CD4-positive, alpha-beta T cell treated with Interleukin-4 for 4 hours (primary cell): ENCODE results near the gene MAPKBP1.

ENCODE experiments used
- DNase-seq: peaks from one replicate; pipeline ENCODE4 v3.0.0-alpha.2; 2020

Gene MAPKBP1

GRCh38 chr15:41825572-41826535 lies 51.6 kb downstream of the MAPKBP1 start:
- no peak for DNase-seq

GRCh38 chr15:41827290-41827879 lies 53.1 kb downstream of the MAPKBP1 start:
- DNase-seq = no peak

GRCh38 chr15:41827880-41828806 lies 53.9 kb downstream of the MAPKBP1 start, which contains the start of gene JMJD7:
JMJD7 (plus strand) TSS chr15:41828092; CDS start chr15:41828125, 33 bp downstream.
- peak; percentile 85 for DNase-seq

- no peak for DNase-seq
Measured at GRCh38 chr15:41828807-41829141, 54.5 kb downstream of the MAPKBP1 start.

GRCh38 chr15:41829959-41830646 lies 55.8 kb downstream of the MAPKBP1 start:
- no peak for DNase-seq

DNA sequence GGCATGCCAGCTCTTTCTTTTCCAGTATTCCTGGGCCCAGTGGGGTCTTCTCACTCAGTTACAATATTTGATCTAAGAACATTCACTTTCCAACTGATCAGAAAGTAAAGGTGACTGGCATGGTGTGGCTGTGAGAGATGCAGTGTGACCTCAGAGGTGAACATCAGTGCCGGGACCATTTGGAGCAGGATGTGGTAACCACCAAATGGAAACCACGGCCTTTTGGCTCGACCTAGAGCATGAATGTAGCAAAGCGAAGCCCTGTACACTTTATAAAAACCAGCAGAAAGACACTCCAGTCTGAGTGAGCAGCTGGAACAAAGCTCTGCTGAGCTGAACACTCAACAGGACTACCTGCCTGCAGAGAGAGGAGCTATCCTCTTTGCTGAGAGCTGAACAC lies 57.0 kb downstream of the MAPKBP1 start:
- DNase-seq = peak; percentile 50

DNA sequence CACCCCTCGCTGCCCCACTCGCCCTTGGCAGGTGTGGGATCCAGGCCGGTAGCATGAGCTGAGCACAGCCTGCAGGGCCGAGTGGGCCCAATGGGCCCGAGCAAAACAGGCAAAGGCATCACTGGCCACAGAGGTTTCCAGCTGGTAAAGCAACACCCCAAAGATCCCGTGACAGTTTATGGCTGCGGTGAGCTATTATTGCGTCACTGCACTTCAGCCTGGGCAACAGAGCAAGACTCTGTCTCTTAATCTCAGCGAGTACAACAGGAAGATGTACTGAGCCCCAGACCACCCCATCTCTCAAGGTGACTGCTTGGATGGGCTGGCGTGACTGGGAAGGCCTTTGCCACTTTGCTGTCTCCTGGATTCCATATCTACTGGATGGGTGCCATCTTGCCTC lies 57.9 kb downstream of the MAPKBP1 start:
- DNase-seq = no peak

DNA sequence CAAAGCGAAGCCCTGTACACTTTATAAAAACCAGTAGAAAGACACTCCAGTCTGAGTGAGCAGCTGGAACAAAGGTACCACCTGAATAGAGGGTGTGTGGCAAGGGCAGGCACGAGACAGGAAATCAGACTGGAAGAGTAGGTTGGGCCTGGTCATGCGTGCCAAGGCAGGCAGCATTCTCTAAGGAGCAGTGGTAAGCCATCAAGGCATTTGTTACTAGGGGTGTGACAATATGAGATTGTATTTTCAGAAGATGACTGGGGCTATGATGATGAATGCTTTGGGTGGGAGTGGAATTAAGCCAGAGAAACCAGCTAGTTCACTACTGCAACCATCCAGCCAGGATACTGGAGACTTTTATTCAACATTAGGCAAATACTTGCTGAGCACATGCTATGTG lies 58.6 kb downstream of the MAPKBP1 start:
- DNase-seq = no peak

- no peak for DNase-seq
Measured at GRCh38 chr15:41834096-41834495, 59.8 kb downstream of the MAPKBP1 start.

DNA sequence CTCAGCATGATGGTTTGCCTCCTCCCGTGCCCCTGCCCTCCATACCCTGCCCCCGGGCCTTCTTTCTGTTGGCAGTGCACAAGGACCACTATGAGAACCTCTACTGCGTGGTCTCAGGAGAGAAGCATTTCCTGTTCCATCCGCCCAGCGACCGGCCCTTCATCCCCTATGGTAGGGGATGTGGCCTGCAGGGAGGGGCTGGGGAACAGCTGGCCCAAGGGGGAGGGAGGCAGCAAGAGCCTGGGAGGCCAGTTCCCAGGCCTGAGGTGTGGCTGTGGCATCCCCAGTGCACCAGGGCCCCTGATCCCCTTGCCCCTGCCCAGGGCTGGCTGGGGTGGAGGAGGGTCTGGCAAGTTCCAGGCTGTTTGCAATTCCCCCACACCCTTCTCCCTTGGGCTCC lies 61.8 kb downstream of the MAPKBP1 start:
- no peak for DNase-seq

GRCh38 chr15:41836713-41837454 lies 62.6 kb downstream of the MAPKBP1 start:
- no peak for DNase-seq

DNA sequence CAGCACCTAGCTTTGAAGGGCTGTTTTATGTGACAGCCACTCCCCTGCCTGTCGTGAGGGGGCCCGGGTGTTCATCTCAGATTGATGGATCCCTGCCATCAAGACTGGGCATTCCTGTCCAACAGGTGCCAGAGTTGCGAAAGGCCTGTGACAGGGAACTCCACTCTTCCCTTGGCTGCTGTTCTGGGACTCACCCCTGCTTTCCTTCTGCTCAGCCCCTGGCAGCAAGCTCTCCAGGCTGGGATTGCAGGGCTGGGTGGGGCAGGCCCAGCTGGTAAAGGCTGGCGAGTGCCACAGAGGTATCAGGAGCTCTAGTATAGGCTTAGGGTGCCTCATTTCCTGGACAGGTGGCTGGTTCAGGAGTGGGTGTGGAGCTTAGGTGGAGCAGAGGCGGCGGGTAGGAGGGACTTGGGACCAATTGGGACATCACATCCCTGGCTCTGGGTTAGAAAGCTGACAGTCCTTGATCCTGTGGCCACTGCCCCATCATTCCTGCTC lies 64.2 kb downstream of the MAPKBP1 start, which contains the start of gene PLA2G4B:
PLA2G4B (plus strand) TSS at position 448 of the 498 bp plus-strand sequence. CDS start 67 bp downstream, outside the sequence.
- DNase-seq = no peak

DNA sequence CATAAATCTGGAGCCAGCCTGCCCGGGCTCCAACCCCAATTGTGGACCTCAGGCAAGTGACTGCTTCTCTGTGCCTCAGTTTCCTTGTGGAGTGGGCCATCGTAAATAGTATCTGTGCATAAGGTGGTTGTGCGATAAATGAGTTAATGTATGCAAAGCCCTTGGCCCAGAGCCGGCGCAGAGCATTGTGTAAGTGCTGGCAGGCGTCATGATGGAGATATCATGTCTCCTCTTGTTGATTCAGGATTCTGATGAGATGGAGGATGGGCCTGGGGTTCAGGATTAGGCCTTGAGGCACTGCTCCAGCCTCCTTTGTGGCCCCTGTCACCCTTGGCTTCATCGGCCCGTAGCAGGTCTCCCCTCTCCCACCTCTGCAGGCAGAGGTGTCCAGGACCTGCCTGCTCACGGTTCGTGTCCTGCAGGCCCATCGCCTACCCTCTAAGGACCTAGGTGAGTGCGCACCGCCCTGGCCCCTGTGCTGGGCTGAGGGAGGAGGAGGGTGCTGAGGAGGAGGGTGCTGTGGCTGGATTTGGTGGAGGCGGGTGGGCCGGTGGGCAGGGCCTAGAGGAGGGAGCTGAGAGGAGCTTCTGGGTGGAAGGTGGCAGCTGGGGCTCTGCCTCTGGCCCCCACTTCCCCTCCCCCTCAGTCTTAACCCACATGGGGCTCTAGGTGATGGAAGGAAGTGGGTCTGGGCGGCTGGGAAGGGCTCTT lies 65.7 kb downstream of the MAPKBP1 start:
- DNase-seq = no peak

DNA sequence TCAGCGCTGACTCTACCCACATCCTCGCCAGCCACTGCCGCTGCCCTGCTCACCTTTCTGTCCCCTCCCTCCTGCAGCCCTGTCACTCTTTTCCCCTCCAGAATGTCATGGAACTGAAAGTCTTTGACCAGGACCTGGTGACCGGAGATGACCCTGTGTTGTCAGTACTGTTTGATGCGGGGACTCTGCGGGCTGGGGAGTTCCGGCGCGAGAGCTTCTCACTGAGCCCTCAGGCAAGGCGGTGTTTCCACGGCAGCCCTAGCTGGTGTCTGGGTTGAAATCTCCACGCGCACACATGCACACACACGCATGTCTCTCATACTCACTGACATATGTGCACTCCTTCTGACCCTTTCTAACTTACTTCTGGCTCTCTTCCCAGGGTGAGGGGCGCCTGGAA lies 66.4 kb downstream of the MAPKBP1 start:
- no peak for DNase-seq

DNA sequence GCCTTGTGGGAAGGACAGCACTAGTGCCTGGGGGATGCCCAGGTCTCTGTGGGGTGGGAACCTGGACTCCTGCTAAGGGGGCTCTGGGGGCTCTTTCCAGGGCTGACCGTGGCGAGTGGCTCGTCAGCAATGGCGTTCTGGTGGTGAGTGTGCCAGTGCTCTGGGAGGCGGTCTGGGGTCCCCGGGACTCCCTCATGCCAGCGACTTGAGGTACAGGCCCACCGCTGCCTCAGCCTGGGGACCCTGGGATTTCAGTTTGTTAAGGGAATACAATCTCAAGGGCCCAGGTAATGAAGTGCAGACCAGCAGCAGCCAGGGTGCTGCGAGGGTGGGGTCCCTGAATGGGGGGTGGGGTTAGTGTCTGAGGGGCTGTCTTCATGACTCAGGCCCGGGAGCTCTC lies 66.8 kb downstream of the MAPKBP1 start:
- DNase-seq = no peak

DNA sequence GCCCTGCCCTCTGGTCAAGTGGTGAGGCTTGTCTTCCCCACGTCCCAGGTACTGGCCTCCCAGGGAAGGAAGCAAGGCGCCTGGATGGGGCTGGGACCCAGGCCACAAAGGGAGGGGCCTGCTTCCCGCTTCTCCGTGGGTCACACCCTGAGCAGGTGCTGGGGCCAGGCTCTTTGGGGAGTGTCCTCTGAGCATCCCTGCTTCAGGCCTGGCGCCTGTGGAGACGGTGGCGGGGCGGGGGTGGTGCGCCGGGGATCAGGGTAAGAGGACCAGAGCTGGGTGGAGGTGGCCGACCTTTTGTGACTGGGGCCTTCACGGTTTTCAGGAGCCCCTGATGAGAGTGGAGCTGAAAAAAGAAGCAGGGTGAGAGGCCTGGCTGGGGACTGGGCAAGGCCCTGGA lies 67.9 kb downstream of the MAPKBP1 start:
- DNase-seq = no peak

DNA sequence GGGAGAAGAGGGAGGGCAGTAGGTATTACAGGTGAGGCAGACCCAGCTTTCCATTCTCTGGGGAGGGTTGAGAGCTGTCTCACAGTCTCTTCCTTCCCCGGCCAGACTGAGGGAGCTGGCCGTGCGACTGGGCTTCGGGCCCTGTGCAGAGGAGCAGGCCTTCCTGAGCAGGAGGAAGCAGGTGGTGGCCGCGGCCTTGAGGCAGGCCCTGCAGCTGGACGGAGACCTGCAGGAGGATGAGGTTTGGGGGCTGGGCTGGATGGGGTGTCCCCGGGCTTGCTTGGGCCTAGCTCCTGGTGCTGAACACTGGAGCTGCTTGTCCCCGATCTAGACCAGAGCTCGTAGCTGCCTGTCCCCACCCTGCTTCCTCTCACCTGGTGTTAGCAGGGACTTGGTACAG lies 69.3 kb downstream of the MAPKBP1 start:
- no peak for DNase-seq

GRCh38 chr15:41844814-41845213 lies 70.5 kb downstream of the MAPKBP1 start:
- no peak for DNase-seq

- DNase-seq = no peak
Measured at GRCh38 chr15:41847206-41847605, 72.9 kb downstream of the MAPKBP1 start.

- no peak for DNase-seq
Measured at GRCh38 chr15:41847981-41848380, 73.7 kb downstream of the MAPKBP1 start.

DNA sequence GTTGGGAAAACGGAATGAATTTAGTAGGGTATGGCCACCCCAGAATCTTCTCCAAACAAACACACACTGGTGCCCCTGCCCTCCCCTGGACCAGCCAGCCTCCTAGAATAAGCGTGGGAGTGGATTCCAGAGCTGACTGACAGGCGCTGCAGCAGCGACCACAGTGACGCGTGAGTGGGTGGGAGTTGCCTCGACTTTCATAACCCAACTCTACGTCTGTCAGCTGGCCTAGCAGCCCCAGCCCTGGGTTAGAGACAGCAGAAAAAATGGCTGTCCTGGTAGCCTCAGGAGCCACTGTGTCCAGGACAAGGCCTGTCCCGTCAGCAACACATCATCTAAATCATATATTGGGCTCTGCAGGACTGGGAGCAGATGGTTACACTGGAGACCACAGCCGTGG lies 74.3 kb downstream of the MAPKBP1 start:
- no peak for DNase-seq
